HepG2 (cell line): ENCODE results near the gene CERS1. TPM values are rescaled to one million over a fixed set of nuclear protein-coding genes. Genes with fewer than 3 reads are reported as not detected.

Experiments used
- GATAD2A ChIP-seq: IDR thresholded peaks from 2 replicates; pipeline ENCODE4 v1.6.1; 2016
- HNRNPK ChIP-seq: fragments of 200-400 bp; formaldehyde crosslinking; IDR thresholded peaks from 2 replicates; pipeline ENCODE4 v1.6.1; 2018; ENCODE audit warnings: low read length, low read depth, moderate library complexity, mild to moderate bottlenecking; ENCODE audit not compliant: poor library complexity, severe bottlenecking
- MEIS1 ChIP-seq: sonication (generic); formaldehyde crosslinking; IDR thresholded peaks from 2 replicates; pipeline ENCODE4 v1.9.0; 2021; ENCODE audit warnings: mild to moderate bottlenecking, missing genetic modification reagents, moderate library complexity, borderline replicate concordance
- NFKB2 ChIP-seq: sonication (generic); formaldehyde crosslinking; IDR thresholded peaks from 2 replicates; pipeline ENCODE4 v1.4.0; 2020; ENCODE audit warnings: missing genetic modification reagents, borderline replicate concordance
- PAXIP1 ChIP-seq: sonication (generic); formaldehyde crosslinking; conservative IDR thresholded peaks from 2 replicates; pipeline ENCODE4 v1.4.0; 2020; ENCODE audit warnings: mild to moderate bottlenecking, missing genetic modification reagents, moderate library complexity
- POLR2AphosphoS2 ChIP-seq: IDR thresholded peaks from 2 replicates; pipeline ENCODE4 v1.6.1; 2011; ENCODE audit warnings: low read depth, low read length, improper control_type of control experiment
- PREB ChIP-seq: sonication (generic); formaldehyde crosslinking; IDR thresholded peaks from 2 replicates; pipeline ENCODE4 v1.4.0; 2020; ENCODE audit warnings: missing genetic modification reagents
- U2AF1 ChIP-seq: fragments of 200-400 bp; formaldehyde crosslinking; optimal IDR thresholded peaks from 2 replicates; pipeline ENCODE3; 2017; ENCODE audit warnings: mild to moderate bottlenecking, low read depth, low read length
- ZBTB3 ChIP-seq: sonication (generic); formaldehyde crosslinking; IDR thresholded peaks from 2 replicates; pipeline ENCODE4 v1.4.0; 2020; ENCODE audit warnings: low read depth, mild to moderate bottlenecking, moderate library complexity, missing genetic modification reagents, borderline replicate concordance
- ZNF232 ChIP-seq: sonication (generic); formaldehyde crosslinking; IDR thresholded peaks from 2 replicates; pipeline ENCODE4 v1.4.0; 2020; ENCODE audit warnings: missing genetic modification reagents, borderline replicate concordance
- ZNF275 ChIP-seq: sonication (generic); formaldehyde crosslinking; IDR thresholded peaks from 2 replicates; pipeline ENCODE4 v1.8.0; 2022; ENCODE audit warnings: missing genetic modification reagents, mild to moderate bottlenecking, inconsistent platforms, borderline replicate concordance
- ZNF687 ChIP-seq: sonication (generic); formaldehyde crosslinking; IDR thresholded peaks from 2 replicates; pipeline ENCODE4 v1.5.1; 2020; ENCODE audit warnings: mild to moderate bottlenecking, missing genetic modification reagents, moderate library complexity
- polyA plus RNA-seq, 8 experiments: library from polyadenylated mRNA; depleted of rRNA in 3 of 8; stranded (reverse) in 7 of 8; unstranded in 1 of 8; fragments of >200 nt; fragmentation: Illumina TruSeq in 4 of 8; extraction: Trizol in 4 of 8; gene quantifications; 2 replicates each; pipeline versions ENCODE4 v1.2.1 to v1.2.3, GENCODE V29; 2011 to 2016; ENCODE audit warnings: low read depth in 4 of 8, missing spikeins in 1 of 8, mixed read lengths in 1 of 8; ENCODE audit not compliant: insufficient read depth in 1 of 8
- total RNA-seq, 5 experiments: library from RNA; depleted of rRNA; stranded (reverse); fragments of >200 nt; fragmentation: Illumina TruSeq; extraction: Trizol; gene quantifications; 2 replicates each; pipeline ENCODE4 v1.2.3, GENCODE V29; 2016; ENCODE audit warnings: low read depth in 1 of 5

The CERS1 gene
- total and polyA plus RNA-seq, 2 of the 13 experiments (the other 11 are each of a cell fraction or from before 2014, with no cell fraction given): 4.6 to 9.8 TPM

GRCh38 chr19:18939922-18940768 is 44.2 kb upstream of the CERS1 start (continued):
- TF ChIP-seq NFKB2 (CRISPR knock-in tag) (0 out of 2 replicates have a peak, but pooled peaks have one; percentile 26), ZNF687 (CRISPR knock-in tag) (peak; percentile 66), GATAD2A (CRISPR knock-in tag) (0 out of 2 replicates have a peak, but pooled peaks have one; percentile 21), MEIS1 (CRISPR knock-in tag) (no peak), HNRNPK (no peak), POLR2AphosphoS2 (no peak), ZBTB3 (CRISPR knock-in tag) (no peak), PAXIP1 (CRISPR knock-in tag) (peak; percentile 31), ZNF275 (CRISPR knock-in tag) (no peak), U2AF1 (no peak), ZNF232 (CRISPR knock-in tag) (0 out of 2 replicates have a peak, but pooled peaks have one; percentile 40), PREB (no peak)
- TF ChIP-seq, all 625 proteins: peak for 43
